GM12873 (cell line): ENCODE measurements around the gene SF3A2.
A peak's percentile ranks its signal among the peaks of the same experiment; 100 is the strongest.

Source experiments
- TF ChIP-seq, protein P1 (sequence below): IDR thresholded peaks from 2 replicates; pipeline ENCODE4 v1.5.1; 2012; ENCODE audit warnings: low read depth, mild to moderate bottlenecking, moderate library complexity, low read length, control low read depth; ENCODE audit not compliant: insufficient read depth; ENCODE audit errors: missing control alignments

Gene SF3A2, protein sequence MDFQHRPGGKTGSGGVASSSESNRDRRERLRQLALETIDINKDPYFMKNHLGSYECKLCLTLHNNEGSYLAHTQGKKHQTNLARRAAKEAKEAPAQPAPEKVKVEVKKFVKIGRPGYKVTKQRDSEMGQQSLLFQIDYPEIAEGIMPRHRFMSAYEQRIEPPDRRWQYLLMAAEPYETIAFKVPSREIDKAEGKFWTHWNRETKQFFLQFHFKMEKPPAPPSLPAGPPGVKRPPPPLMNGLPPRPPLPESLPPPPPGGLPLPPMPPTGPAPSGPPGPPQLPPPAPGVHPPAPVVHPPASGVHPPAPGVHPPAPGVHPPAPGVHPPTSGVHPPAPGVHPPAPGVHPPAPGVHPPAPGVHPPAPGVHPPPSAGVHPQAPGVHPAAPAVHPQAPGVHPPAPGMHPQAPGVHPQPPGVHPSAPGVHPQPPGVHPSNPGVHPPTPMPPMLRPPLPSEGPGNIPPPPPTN

DNA sequence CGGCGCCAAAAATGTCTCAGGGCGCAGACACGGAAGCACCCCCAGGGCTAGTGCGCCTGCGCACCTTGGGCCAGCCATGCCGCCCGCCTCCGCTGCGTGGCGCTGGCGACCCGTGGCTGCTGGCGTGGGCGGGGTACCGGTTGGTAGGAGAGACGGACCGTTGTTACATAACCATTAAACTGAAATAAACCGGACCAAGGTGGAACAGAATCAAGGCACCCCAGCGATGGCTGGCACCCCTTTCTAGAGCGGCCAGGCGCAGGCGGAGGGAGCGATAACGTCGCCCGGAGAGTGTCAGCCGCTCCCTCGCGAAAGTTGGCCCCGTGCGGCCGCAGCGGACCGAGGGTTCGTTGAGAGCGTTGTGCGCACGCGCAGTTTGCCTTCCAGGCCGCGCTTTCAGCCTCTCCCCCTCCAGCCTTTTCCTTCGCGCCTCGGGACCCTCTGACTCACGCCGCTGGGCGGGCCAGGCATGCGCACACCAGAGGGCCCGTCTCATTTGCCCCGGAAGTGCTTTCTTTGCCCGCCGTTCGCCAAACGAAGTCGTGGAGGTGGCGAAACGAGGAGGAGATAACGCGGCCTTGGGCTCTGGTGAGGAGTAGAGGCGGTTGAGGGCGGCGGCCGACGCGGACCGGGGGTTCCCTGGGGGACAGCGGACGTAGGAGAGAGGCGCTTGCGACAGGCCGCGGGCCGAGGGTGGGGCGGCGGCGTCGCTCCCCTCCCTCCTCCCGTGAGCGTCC lies at the start of gene SF3A2, which contains the start of gene PLEKHJ1:
Gene SF3A2, plus strand, starts transcription at position 511 of the 737 bp plus-strand sequence. CDS start 6,595 bp downstream, outside the sequence.
Gene PLEKHJ1, minus strand, starts transcription at position 16 of the 737 bp plus-strand sequence. CDS start 81 bp downstream, outside the sequence.
- TF ChIP-seq, protein P1, sequence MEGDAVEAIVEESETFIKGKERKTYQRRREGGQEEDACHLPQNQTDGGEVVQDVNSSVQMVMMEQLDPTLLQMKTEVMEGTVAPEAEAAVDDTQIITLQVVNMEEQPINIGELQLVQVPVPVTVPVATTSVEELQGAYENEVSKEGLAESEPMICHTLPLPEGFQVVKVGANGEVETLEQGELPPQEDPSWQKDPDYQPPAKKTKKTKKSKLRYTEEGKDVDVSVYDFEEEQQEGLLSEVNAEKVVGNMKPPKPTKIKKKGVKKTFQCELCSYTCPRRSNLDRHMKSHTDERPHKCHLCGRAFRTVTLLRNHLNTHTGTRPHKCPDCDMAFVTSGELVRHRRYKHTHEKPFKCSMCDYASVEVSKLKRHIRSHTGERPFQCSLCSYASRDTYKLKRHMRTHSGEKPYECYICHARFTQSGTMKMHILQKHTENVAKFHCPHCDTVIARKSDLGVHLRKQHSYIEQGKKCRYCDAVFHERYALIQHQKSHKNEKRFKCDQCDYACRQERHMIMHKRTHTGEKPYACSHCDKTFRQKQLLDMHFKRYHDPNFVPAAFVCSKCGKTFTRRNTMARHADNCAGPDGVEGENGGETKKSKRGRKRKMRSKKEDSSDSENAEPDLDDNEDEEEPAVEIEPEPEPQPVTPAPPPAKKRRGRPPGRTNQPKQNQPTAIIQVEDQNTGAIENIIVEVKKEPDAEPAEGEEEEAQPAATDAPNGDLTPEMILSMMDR = peak; percentile 98

- TF ChIP-seq, protein P1 = no peak
These were observed 49.5 kb upstream of the SF3A2 start for GRCh38 chr19:2187159-2187558.

DNA sequence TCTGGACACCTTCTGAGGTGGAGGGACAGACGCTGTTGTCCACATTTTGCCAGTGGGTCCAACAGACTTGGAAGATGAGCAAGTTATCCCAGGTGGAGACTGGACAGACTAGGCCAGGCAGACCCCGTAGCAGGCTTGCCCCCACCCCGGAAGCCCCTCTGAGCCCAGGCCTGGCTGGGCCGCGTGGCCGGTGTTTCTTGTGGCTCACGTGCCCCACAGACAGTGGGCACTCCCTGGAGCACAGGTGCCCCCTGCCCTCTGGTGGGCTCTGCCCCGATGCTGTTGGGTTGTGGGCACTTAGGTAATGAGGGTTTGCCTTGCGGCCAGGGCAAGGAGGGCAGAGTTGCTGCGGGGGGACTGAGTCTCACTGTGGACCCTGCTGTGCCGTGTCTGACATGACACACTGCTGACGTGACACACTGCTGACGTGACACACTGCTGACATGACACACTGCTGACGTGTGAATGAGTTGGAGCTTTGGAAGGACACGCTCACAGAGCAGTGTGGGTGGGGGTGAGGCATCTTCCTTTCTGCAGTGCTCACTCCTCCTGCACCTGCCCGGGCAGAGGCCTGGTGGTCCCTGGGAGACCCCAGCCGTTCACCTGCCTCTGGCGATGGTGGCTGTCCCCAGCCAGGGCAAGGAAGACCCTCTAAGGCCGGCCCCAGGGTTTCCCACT lies 47.8 kb upstream of the SF3A2 start:
- TF ChIP-seq, protein P1 = no peak

DNA sequence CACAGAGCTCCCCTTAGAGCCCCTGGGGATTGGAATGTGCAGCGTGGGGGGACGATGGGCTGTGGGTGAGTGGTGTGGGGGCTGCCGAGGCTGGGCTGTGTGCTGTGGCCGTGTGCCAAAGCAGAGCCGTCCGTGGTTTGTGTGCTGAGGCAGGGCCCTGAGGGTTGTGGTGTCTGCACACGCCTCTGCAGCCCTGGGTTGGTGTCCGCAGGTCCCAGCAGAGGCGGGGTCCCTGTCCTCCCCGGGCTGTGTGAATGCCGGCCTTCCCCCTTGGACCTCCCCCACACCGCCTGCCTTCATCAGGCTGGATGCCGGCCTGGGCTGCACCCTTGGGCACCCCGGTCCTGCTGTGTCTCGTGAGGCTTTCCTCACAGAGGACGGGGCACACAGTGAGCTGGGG lies 46.7 kb upstream of the SF3A2 start:
- TF ChIP-seq, protein P1 = no peak

GRCh38 chr19:2190848-2191455 lies 45.7 kb upstream of the SF3A2 start:
- TF ChIP-seq, protein P1 = no peak

GRCh38 chr19:2191456-2192310 lies 44.9 kb upstream of the SF3A2 start:
- TF ChIP-seq, protein P1 = no peak
